Esophagus squamous epithelium (tissue), 4 donors: ENCODE data around the gene GBP6.

Experiments
- POLR2A ChIP-seq, 4 donors: fragments of 450-650 bp; IDR thresholded peaks; one replicate each; pipeline ENCODE4 v1.6.1; 2017; ENCODE audit warnings: antibody characterized with exemption in 4 of 4, mild to moderate bottlenecking in 4 of 4, moderate library complexity in 3 of 4
- TF ChIP-seq, protein P1 (sequence below), 6 experiments: fragments of 450-650 bp in 4 of 6; fragments of 200-600 bp in 2 of 6; sonication (generic) in 2 of 6; IDR thresholded peaks; one replicate each; pipeline ENCODE4 v1.5.1; 2016 to 2019; ENCODE audit warnings: antibody characterized with exemption in 6 of 6, mild to moderate bottlenecking in 4 of 6, moderate library complexity in 4 of 6

DNA sequence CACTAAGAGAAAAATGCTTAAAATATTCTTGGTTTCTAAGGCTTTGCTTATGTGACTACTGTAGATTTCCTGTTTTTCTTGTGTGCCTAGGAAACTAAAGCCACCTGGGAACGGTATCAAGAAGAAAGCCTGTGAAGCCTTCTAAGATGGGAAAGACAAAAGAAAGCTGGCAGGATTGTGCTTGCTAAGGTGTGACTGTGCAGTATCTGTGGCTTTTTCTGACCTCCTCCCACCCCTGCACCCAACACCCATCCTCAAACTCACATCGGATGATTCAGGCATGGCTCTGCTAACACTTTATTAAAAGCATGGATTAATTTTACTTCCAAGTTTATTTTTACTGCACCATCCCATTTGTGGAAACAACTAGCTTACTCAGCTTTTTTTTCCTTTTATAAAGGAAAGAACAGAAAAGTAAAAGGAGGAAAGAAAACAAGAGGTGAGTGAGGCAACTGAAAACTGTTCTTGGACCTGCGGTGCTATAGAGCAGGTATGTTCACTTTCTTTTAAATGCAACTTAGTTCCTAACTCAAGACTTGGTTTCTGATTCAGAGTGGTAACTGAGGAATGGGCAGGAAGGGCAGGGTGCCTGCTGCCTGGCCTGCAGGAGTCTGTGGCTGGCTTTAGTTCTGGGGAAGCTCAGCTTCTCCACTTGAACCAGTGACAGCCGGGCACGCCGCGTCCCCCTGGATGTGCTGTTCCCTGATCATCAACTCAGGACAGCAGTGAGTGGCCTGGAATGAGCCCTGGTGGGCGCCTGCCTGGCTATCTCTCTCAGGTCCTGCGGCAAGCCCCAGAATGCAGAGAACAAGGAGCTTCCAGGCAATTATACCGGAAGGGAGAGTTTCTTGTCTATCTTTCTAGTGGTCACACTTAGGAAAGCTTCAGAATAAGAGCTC, at the start of gene GBP6:
- TF ChIP-seq, protein P1, sequence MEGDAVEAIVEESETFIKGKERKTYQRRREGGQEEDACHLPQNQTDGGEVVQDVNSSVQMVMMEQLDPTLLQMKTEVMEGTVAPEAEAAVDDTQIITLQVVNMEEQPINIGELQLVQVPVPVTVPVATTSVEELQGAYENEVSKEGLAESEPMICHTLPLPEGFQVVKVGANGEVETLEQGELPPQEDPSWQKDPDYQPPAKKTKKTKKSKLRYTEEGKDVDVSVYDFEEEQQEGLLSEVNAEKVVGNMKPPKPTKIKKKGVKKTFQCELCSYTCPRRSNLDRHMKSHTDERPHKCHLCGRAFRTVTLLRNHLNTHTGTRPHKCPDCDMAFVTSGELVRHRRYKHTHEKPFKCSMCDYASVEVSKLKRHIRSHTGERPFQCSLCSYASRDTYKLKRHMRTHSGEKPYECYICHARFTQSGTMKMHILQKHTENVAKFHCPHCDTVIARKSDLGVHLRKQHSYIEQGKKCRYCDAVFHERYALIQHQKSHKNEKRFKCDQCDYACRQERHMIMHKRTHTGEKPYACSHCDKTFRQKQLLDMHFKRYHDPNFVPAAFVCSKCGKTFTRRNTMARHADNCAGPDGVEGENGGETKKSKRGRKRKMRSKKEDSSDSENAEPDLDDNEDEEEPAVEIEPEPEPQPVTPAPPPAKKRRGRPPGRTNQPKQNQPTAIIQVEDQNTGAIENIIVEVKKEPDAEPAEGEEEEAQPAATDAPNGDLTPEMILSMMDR (IDR thresholded peaks at IDR 0.05): no peak
- peak in 2 of 4 donors; percentile 13 to 49 for TF ChIP-seq POLR2A (IDR thresholded peaks at IDR 0.05)
